Thymus (tissue), 11 donors: ENCODE results near the gene NANOGP8. TPM values are rescaled to one million over a fixed set of nuclear protein-coding genes. Genes with fewer than 3 reads are reported as not detected.

ENCODE experiments used
- DNase-seq, 9 donors: peaks; one replicate each; pipeline ENCODE4 v3.0.0-alpha.2; 2013; ENCODE audit warnings: low spot score in 9 of 9, low read depth in 6 of 9, missing footprints in 1 of 9
- H3K27ac ChIP-seq, 2 donors: one replicate each; pipeline ENCODE4 v1.5.1; 2013; ENCODE audit warnings: control low read depth in 1 of 2, low read depth in 1 of 2, low read length in 1 of 2, mild to moderate bottlenecking in 1 of 2, moderate library complexity in 1 of 2
- H3K27me3 ChIP-seq, 2 donors: one replicate each; pipeline ENCODE4 v1.5.1; 2013; ENCODE audit warnings: low read length in 1 of 2; ENCODE audit not compliant: control insufficient read depth in 2 of 2, insufficient read depth in 1 of 2
- H3K36me3 ChIP-seq, 2 donors: one replicate each; pipeline ENCODE4 v1.5.1; 2013; ENCODE audit warnings: low read length in 1 of 2, mild to moderate bottlenecking in 1 of 2, moderate library complexity in 1 of 2; ENCODE audit not compliant: control insufficient read depth in 2 of 2, insufficient read depth in 2 of 2
- H3K4me1 ChIP-seq, 2 donors: one replicate each; pipeline ENCODE4 v1.5.1; 2013; ENCODE audit warnings: low read length in 2 of 2; ENCODE audit not compliant: control insufficient read depth in 2 of 2, insufficient read depth in 2 of 2
- H3K4me3 ChIP-seq, 2 donors: one replicate each; pipeline ENCODE4 v1.5.1; 2013; ENCODE audit warnings: low read length in 2 of 2, control low read depth in 1 of 2, mild to moderate bottlenecking in 1 of 2
- H3K9me3 ChIP-seq, 2 donors: one replicate each; pipeline ENCODE4 v1.5.1; 2013; ENCODE audit warnings: low read length in 1 of 2, mild to moderate bottlenecking in 1 of 2; ENCODE audit not compliant: control insufficient read depth in 2 of 2, insufficient read depth in 1 of 2
- WGBS: extraction: QIAGEN DNeasy Blood & Tissue Kit; methylation state at CpG from one replicate; pipeline ENCODE4 v1.1.7; 2013; 5-methylcytosine and 5-hydroxymethylcytosine counted together
- polyA plus RNA-seq: library from polyadenylated mRNA; stranded (reverse); fragments of 200-250 nt; gene quantifications from one replicate; pipeline ENCODE4 v1.2.3, GENCODE V29; 2013
- total RNA-seq: library from RNA; stranded (reverse); fragments of 120-200 nt; gene quantifications from one replicate; pipeline ENCODE4 v1.2.4, GENCODE V29; 2013
- donor health status: healthy.

NANOGP8 gene
- total and polyA plus RNA-seq, 2 donors, result 0.05 TPM; not detected in 1

- Histone ChIP-seq H3K27me3 (no peaks in the 10 kb centered on the region), H3K36me3 (no peaks in the 10 kb centered on the region), H3K4me3 (no peak overlapping the region), H3K9me3 (no peaks in the 10 kb centered on the region), H3K27ac (no peak overlapping the region), H3K4me1 (no peaks in the 10 kb centered on the region)
- DNase-seq, result no peak
- WGBS, result 94% methylated on average over 5 of the region's 5 CpGs
These were observed 29.5 kb downstream of the NANOGP8 start for GRCh38 chr15:35055416-35056105.

- H3K4me3 ChIP-seq, result no peak overlapping the region
- H3K27me3 ChIP-seq, result no peaks in the 10 kb centered on the region
- H3K36me3 ChIP-seq, result no peaks in the 10 kb centered on the region
- no peak for DNase-seq
- no peak overlapping the region for H3K27ac ChIP-seq
- 94% methylated on average over 6 of the region's 6 CpGs for WGBS
- no peaks in the 10 kb centered on the region for H3K4me1 ChIP-seq
- no peaks in the 10 kb centered on the region for H3K9me3 ChIP-seq
These were observed 30.7 kb downstream of the NANOGP8 start for GRCh38 chr15:35054380-35054779.

- no peak overlapping the region for H3K27ac ChIP-seq
- H3K9me3 ChIP-seq, result no peaks in the 10 kb centered on the region
- H3K27me3 ChIP-seq, result no peaks in the 10 kb centered on the region
- no peak for DNase-seq
- H3K36me3 ChIP-seq, result no peaks in the 10 kb centered on the region
- no peak overlapping the region for H3K4me3 ChIP-seq
- H3K4me1 ChIP-seq, result no peaks in the 10 kb centered on the region
These were observed 37.1 kb downstream of the NANOGP8 start for GRCh38 chr15:35047996-35048395.

GRCh38 chr15:35047528-35047927 lies 37.6 kb downstream of the NANOGP8 start:
- WGBS, result 97% methylated on average over 1 of the region's 1 CpG
- no peaks in the 10 kb centered on the region for H3K9me3 ChIP-seq
- no peak overlapping the region for H3K4me3 ChIP-seq
- H3K4me1 ChIP-seq, result no peaks in the 10 kb centered on the region
- H3K36me3 ChIP-seq, result no peaks in the 10 kb centered on the region
- no peak overlapping the region for H3K27ac ChIP-seq
- DNase-seq, result no peak
- H3K27me3 ChIP-seq, result no peaks in the 10 kb centered on the region

GRCh38 chr15:35043373-35044095 lies 41.6 kb downstream of the NANOGP8 start:
- H3K36me3 ChIP-seq, result no peaks in the 10 kb centered on the region
- H3K4me1 ChIP-seq, result no peaks in the 10 kb centered on the region
- no peaks in the 10 kb centered on the region for H3K27me3 ChIP-seq
- no peak overlapping the region for H3K27ac ChIP-seq
- no peaks in the 10 kb centered on the region for H3K9me3 ChIP-seq
- 10% methylated on average over 2 of the region's 2 CpGs for whole genome bisulfite sequencing
- no peak for DNase-seq
- no peak overlapping the region for H3K4me3 ChIP-seq

GRCh38 chr15:35040339-35041255 lies 44.5 kb downstream of the NANOGP8 start:
- H3K27ac ChIP-seq, result no peak overlapping the region
- H3K36me3 ChIP-seq, result no peaks in the 10 kb centered on the region
- no peak overlapping the region for H3K4me3 ChIP-seq
- WGBS, result 92% methylated on average over 8 of the region's 8 CpGs
- no peak for DNase-seq
- H3K4me1 ChIP-seq, result no peaks in the 10 kb centered on the region
- no peaks in the 10 kb centered on the region for H3K9me3 ChIP-seq
- no peaks in the 10 kb centered on the region for H3K27me3 ChIP-seq

GRCh38 chr15:35038626-35039451 lies 46.3 kb downstream of the NANOGP8 start:
- no peak for DNase-seq
- H3K4me1 ChIP-seq, result no peaks in the 10 kb centered on the region
- H3K36me3 ChIP-seq, result no peaks in the 10 kb centered on the region
- no peak overlapping the region for H3K27ac ChIP-seq
- WGBS, result 79% methylated on average over 6 of the region's 6 CpGs
- H3K9me3 ChIP-seq, result no peaks in the 10 kb centered on the region
- H3K27me3 ChIP-seq, result no peaks in the 10 kb centered on the region
- H3K4me3 ChIP-seq, result no peak overlapping the region
